Activated CD8-positive, alpha-beta memory T cell treated with anti-CD3 and anti-CD28 coated beads for 48 hours (primary cell): Measurements from ENCODE around the gene DPH1.
"Not testable (repeated sequence)": the region's sequence is repeated elsewhere in the genome, so short reads cannot be mapped to it uniquely, and the experiment has no call there.

Experiments
- DNase-seq, 3 experiments: peaks; one replicate each; pipeline ENCODE4 v3.0.0-alpha.2; 2020; ENCODE audit warnings: low read depth in 2 of 3, low spot score in 2 of 3

The DPH1 gene

GRCh38 chr17:2008332-2009126 is 21.4 kb upstream of the DPH1 start:
- no peak for DNase-seq

GRCh38 chr17:2009737-2010136 is 20.2 kb upstream of the DPH1 start:
- no peak for DNase-seq

GRCh38 chr17:2011411-2012371 is 18.3 kb upstream of the DPH1 start:
- no peak for DNase-seq

- DNase-seq: no peak
Measured at GRCh38 chr17:2012499-2012898, 17.5 kb upstream of the DPH1 start.

- DNase-seq: not testable (repeated sequence)
Measured at GRCh38 chr17:2013220-2013993, 16.5 kb upstream of the DPH1 start.

- DNase-seq: no peak
Measured at GRCh38 chr17:2013994-2014317, 16.0 kb upstream of the DPH1 start.

GRCh38 chr17:2015314-2015713 is 14.6 kb upstream of the DPH1 start:
- no peak for DNase-seq

GRCh38 chr17:2016494-2016893 is 13.5 kb upstream of the DPH1 start:
- DNase-seq: no peak

- no peak for DNase-seq
Measured at GRCh38 chr17:2017274-2017941, 12.5 kb upstream of the DPH1 start.

- no peak for DNase-seq
Measured at GRCh38 chr17:2018716-2019510, 11.0 kb upstream of the DPH1 start.

GRCh38 chr17:2019723-2020122 is 10.2 kb upstream of the DPH1 start:
- DNase-seq: no peak

GRCh38 chr17:2020721-2021120 is 9.2 kb upstream of the DPH1 start:
- DNase-seq: no peak

GRCh38 chr17:2022647-2023240 is 7.2 kb upstream of the DPH1 start:
- DNase-seq: no peak

- no peak for DNase-seq
Measured at GRCh38 chr17:2023256-2023655, 6.7 kb upstream of the DPH1 start.

GRCh38 chr17:2023692-2024571 is 6.0 kb upstream of the DPH1 start:
- no peak for DNase-seq

GRCh38 chr17:2024572-2025219 is 5.3 kb upstream of the DPH1 start:
- no peak for DNase-seq

GRCh38 chr17:2025220-2025621 is 4.7 kb upstream of the DPH1 start, which contains the start of gene RTN4RL1:
Gene RTN4RL1 (minus strand): TSS chr17:2025334. CDS start chr17:2024865, 469 bp downstream.
- no peak for DNase-seq

- DNase-seq: no peak
Measured at GRCh38 chr17:2025622-2026309, 4.2 kb upstream of the DPH1 start.
